Measurements from ENCODE around the gene USH2A. TPM values are rescaled to one million over a fixed set of nuclear protein-coding genes. Genes with fewer than 3 reads are reported as not detected.

Gene USH2A
- total RNA-seq, 2 experiments from 2014 or later, result not detected

DNA sequence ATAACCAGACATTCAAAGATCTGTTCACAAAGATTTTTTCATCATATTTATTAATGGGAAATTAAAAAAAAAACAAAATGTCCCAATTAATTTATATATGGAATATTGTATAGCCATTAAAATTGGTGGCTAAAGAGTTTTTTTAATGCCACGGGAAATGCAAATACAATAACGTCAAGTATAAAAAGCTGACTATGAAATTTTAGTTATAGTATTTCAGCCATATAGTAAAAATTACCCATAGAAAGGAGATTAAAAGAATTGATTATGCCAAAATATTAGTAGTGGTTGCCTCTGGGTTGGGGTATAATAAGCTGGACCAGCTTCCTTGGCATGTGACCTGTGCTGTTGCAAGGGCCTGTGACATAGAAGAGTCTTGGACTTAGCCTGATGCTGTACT lies 777.4 kb downstream of the USH2A start:
- no peaks in the 10 kb centered on the region for H3K27me3 ChIP-seq (ENCODE audit: control insufficient read depth in 1 of 2, insufficient read depth in 2 of 2, low read length in 2 of 2)
- no peak overlapping the region for H3K4me3 ChIP-seq (ENCODE audit: low read length)
- intact Hi-C loops (cut with DNase I, micrococcal nuclease), result no loop called here
- no peaks in the 10 kb centered on the region for H3K4me1 ChIP-seq (ENCODE audit: insufficient read depth, low read length)
- H3K4me3 Mint-ChIP-seq, result no peak overlapping the region
- no peaks in the 10 kb centered on the region for H3K36me3 ChIP-seq (ENCODE audit: insufficient read depth, low read length)
- DNase-seq, result no peak
- peaks cover 0 to 4% of the 10 kb centered on the region in 2 experiments for H3K9me3 ChIP-seq (ENCODE audit: control insufficient read depth in 1 of 2, insufficient read depth in 1 of 2, low read length in 2 of 2)
- ATAC-seq (ENCODE audit: poor library complexity), result no peak
- H3K27me3 Mint-ChIP-seq, result peaks cover 8% of the 10 kb centered on the region
- ChIA-PET CTCF (no interaction called here), POLR2A (no interaction called here)
- no peaks in the 10 kb centered on the region for H3K36me3 Mint-ChIP-seq (ENCODE audit: low read depth)
- H3K4me1 Mint-ChIP-seq (ENCODE audit: low read depth), result no peaks in the 10 kb centered on the region
- TF ChIP-seq, protein P1, sequence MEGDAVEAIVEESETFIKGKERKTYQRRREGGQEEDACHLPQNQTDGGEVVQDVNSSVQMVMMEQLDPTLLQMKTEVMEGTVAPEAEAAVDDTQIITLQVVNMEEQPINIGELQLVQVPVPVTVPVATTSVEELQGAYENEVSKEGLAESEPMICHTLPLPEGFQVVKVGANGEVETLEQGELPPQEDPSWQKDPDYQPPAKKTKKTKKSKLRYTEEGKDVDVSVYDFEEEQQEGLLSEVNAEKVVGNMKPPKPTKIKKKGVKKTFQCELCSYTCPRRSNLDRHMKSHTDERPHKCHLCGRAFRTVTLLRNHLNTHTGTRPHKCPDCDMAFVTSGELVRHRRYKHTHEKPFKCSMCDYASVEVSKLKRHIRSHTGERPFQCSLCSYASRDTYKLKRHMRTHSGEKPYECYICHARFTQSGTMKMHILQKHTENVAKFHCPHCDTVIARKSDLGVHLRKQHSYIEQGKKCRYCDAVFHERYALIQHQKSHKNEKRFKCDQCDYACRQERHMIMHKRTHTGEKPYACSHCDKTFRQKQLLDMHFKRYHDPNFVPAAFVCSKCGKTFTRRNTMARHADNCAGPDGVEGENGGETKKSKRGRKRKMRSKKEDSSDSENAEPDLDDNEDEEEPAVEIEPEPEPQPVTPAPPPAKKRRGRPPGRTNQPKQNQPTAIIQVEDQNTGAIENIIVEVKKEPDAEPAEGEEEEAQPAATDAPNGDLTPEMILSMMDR (IDR thresholded peaks at IDR 0.05), result no peak
- no peak overlapping the region for H3K27ac ChIP-seq (ENCODE audit: low read depth in 1 of 2, low read length in 2 of 2)
- H3K27ac Mint-ChIP-seq, result no peak overlapping the region
- no peaks in the 10 kb centered on the region for H3K9me3 Mint-ChIP-seq

DNA sequence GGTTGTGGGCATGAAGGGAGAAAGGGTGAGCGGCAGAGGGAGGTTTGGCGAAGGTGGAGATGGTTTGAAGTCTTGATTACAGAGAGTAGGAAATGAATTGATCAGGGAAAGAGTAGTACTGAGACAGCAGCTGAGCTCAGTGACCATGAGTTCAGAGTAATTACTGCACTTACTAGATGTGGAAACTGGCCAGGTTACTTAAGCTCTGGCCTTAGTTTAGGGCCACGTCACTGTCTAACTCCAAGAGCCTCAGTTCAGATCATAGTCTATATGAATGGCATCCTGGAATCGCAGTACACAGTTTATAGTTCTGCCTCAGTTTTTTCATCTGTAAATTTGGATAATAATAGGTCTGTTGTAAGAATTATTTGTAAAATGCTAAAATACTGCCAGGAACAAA lies 778.1 kb downstream of the USH2A start:
- Histone ChIP-seq H3K27me3 (ENCODE audit: control insufficient read depth in 1 of 2, insufficient read depth in 2 of 2, low read length in 2 of 2) (no peaks in the 10 kb centered on the region), H3K4me3 (ENCODE audit: low read length) (no peak overlapping the region), H3K36me3 (ENCODE audit: insufficient read depth, low read length) (no peaks in the 10 kb centered on the region), H3K27ac (ENCODE audit: low read depth in 1 of 2, low read length in 2 of 2) (no peak overlapping the region), H3K9me3 (ENCODE audit: control insufficient read depth in 1 of 2, insufficient read depth in 1 of 2, low read length in 2 of 2) (peaks cover 0 to 4% of the 10 kb centered on the region in 2 experiments), H3K4me1 (ENCODE audit: insufficient read depth, low read length) (no peaks in the 10 kb centered on the region)
- ChIA-PET POLR2A (no interaction called here), CTCF (no interaction called here)
- Mint-ChIP-seq H3K9me3 (no peaks in the 10 kb centered on the region), H3K27me3 (peaks cover 8% of the 10 kb centered on the region), H3K4me3 (no peak overlapping the region), H3K27ac (no peak overlapping the region), H3K36me3 (ENCODE audit: low read depth) (no peaks in the 10 kb centered on the region), H3K4me1 (ENCODE audit: low read depth) (no peaks in the 10 kb centered on the region)
- DNase-seq, result no peak
- TF ChIP-seq, protein P1 (IDR thresholded peaks at IDR 0.05), result no peak
- intact Hi-C loops (cut with DNase I, micrococcal nuclease), result no loop called here
- ATAC-seq (ENCODE audit: poor library complexity), result no peak

DNA sequence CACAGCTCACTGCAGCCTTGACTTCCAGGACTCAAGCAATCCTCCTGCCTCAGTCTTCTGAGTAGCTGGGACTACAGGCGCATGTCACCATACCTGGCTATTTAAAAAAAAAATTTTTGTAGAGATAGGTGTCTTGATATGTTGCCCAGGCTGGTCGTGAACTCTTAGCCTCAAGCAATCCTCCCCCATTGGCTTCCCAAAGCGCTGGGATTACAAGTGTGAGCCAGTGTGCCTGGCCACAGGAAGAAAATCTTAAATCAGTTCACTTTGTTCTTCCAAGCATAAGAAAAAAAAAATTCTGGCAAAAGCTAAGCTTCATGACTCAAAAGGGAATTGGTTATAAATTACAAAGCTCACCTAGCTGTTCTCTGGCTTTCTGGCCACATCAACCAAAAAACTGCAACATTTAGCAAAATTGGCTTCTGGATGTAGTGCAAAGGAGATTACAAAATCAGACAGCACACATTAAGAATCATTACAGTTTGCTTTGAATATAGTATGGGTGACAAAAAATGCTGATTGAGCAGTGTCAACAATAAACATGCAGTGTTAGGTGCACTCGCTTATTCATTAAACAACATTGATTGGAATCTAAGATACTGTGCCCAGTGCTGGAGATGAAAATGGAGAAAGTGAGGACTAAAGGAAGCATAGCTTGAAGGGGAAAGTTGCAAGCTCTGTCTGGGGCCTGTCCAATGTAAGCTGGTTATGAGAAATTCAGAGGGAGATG lies 779.5 kb downstream of the USH2A start:
- CTCF ChIA-PET, result no interaction called here
- POLR2A ChIA-PET, result no interaction called here
- H3K36me3 Mint-ChIP-seq (ENCODE audit: low read depth), result no peaks in the 10 kb centered on the region
- Histone ChIP-seq H3K9me3 (ENCODE audit: control insufficient read depth in 1 of 2, insufficient read depth in 1 of 2, low read length in 2 of 2) (peaks cover 0 to 4% of the 10 kb centered on the region in 2 experiments), H3K27ac (ENCODE audit: low read depth in 1 of 2, low read length in 2 of 2) (no peak overlapping the region), H3K36me3 (ENCODE audit: insufficient read depth, low read length) (no peaks in the 10 kb centered on the region), H3K4me1 (ENCODE audit: insufficient read depth, low read length) (no peaks in the 10 kb centered on the region), H3K4me3 (ENCODE audit: low read length) (no peak overlapping the region), H3K27me3 (ENCODE audit: control insufficient read depth in 1 of 2, insufficient read depth in 2 of 2, low read length in 2 of 2) (no peaks in the 10 kb centered on the region)
- H3K27ac Mint-ChIP-seq, result no peak overlapping the region
- ATAC-seq (ENCODE audit: poor library complexity), result no peak
- no peaks in the 10 kb centered on the region for H3K9me3 Mint-ChIP-seq
- DNase-seq, result no peak
- no peaks in the 10 kb centered on the region for H3K4me1 Mint-ChIP-seq (ENCODE audit: low read depth)
- H3K27me3 Mint-ChIP-seq, result peaks cover 14% of the 10 kb centered on the region
- TF ChIP-seq, protein P1 (IDR thresholded peaks at IDR 0.05), result no peak
- H3K4me3 Mint-ChIP-seq, result no peak overlapping the region
- intact Hi-C loops (cut with DNase I, micrococcal nuclease), result no loop called here
